Progenitor cell of endocrine pancreas (in vitro differentiated cells): ENCODE results near the gene USP6. TPM values are rescaled to one million over a fixed set of nuclear protein-coding genes. Genes with fewer than 3 reads are reported as not detected.
"Not testable (repeated sequence)": the region's sequence is repeated elsewhere in the genome, so short reads cannot be mapped to it uniquely, and the experiment has no call there.

Experiments used
- DNase-seq: peaks from one replicate; pipeline ENCODE4 v3.0.0; 2021; ENCODE audit warnings: low spot score; ENCODE audit not compliant: unreplicated experiment
- H3K27ac Mint-ChIP-seq: 2 replicates; pipeline ENCODE4 v1.8.0; 2021; ENCODE audit warnings: mild to moderate bottlenecking, moderate library complexity, mixed read lengths
- H3K27me3 Mint-ChIP-seq: 2 replicates; pipeline ENCODE4 v1.8.0; 2021; ENCODE audit warnings: mixed read lengths
- H3K36me3 Mint-ChIP-seq: 2 replicates; pipeline ENCODE4 v1.8.0; 2022; ENCODE audit warnings: mixed read lengths; ENCODE audit not compliant: insufficient read depth
- H3K4me1 Mint-ChIP-seq: 2 replicates; pipeline ENCODE4 v1.8.0; 2021; ENCODE audit warnings: low read depth, mixed read lengths
- H3K4me3 Mint-ChIP-seq: 2 replicates; pipeline ENCODE4 v1.8.0; 2021; ENCODE audit warnings: low read depth, mild to moderate bottlenecking, moderate library complexity, mixed read lengths
- H3K9me3 Mint-ChIP-seq: 2 replicates; pipeline ENCODE4 v1.8.0; 2021; ENCODE audit warnings: low read depth, mixed read lengths
- total RNA-seq: library from RNA; stranded (reverse); gene quantifications from 2 replicates; pipeline ENCODE4 v1.2.1, GENCODE V29; 2021
- TF ChIP-seq, protein P1 (sequence below): fragments of 200-600 bp; sonication (generic); IDR thresholded peaks from one replicate; pipeline ENCODE4 v1.5.0; 2021; ENCODE audit warnings: antibody characterized with exemption, mild to moderate bottlenecking; ENCODE audit not compliant: unreplicated experiment

USP6 gene
- total RNA-seq, 1 donor from 2014 or later = 0.84 TPM

DNA sequence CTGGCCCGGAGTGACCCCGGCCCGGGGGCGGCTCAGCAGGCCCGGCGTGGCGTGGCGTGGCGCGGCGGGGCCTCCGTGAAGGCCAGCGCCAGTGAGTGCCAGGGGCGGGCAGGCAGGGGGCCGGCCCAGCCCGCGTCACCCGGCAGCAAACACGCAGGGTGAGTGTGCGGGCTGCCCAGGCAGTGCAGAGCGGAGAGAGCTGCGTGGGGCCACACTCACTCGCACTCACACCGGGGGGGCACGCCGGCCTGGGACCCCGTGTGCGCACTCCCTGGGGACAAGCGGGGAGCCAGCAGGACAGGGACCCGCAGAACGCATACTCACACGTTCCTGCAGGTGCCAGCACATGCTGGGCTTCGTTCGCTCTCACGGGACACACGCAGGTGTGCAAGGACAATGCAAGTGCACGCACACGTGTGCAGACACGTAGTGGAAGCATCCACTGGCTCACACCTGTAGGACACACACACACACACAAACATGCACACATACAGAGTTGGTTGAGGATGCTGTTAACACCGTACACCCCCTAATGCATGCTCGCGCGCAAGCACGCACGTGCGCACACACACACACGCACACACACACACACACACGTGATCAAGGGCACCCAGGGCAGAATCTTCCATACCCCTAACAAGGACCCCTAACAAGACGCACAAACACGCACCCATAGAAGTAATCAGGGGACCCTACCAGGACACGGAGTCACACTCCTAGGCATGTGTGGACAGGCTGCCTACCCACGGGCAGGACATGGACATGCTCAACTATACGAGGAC lies 7.7 kb downstream of the USP6 start:
- DNase-seq = peak; percentile 12

DNA sequence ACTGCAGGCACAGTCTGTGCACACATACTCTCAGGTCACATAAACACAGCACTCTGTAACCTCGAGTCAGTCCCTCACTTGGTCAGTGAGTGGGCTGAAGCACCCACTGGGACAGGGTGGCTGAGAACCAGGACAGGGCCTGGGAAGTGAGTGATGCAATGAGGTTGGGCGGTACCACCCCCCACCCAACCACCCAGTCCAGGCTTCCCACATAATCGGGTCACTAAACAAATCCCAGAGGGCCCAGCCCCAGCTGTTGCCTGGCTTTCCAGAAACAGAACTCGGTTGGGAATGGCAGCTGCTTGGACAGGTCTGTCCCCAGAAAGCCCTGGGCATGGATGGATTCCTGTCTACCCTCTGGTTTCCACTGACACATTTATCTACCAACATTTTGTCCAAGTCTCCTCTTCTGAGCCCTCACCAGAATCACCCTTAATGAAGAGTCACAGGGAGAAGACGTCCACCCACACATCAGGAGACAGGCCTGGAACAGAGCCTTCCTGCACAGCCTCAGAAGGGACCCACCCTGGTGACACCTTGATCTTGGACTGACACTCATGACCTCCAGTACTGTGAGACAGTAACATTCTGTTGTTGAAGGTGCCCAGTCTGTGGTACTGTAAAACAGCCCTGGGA lies 8.4 kb downstream of the USP6 start:
- Mint-ChIP-seq H3K27me3 (peaks cover 18% of the 10 kb centered on the region), H3K4me3 (peak overlapping the region; percentile 35)
- not testable (repeated sequence) for DNase-seq, H3K4me1 Mint-ChIP-seq, H3K36me3 Mint-ChIP-seq, H3K9me3 Mint-ChIP-seq, H3K27ac Mint-ChIP-seq

More for the DNA sequence above, 7.7 kb downstream of the USP6 start:
- peaks cover 2% of the 10 kb centered on the region for H3K9me3 Mint-ChIP-seq
- peak overlapping the region; percentile 42 for H3K27ac Mint-ChIP-seq
- TF ChIP-seq, protein P1, sequence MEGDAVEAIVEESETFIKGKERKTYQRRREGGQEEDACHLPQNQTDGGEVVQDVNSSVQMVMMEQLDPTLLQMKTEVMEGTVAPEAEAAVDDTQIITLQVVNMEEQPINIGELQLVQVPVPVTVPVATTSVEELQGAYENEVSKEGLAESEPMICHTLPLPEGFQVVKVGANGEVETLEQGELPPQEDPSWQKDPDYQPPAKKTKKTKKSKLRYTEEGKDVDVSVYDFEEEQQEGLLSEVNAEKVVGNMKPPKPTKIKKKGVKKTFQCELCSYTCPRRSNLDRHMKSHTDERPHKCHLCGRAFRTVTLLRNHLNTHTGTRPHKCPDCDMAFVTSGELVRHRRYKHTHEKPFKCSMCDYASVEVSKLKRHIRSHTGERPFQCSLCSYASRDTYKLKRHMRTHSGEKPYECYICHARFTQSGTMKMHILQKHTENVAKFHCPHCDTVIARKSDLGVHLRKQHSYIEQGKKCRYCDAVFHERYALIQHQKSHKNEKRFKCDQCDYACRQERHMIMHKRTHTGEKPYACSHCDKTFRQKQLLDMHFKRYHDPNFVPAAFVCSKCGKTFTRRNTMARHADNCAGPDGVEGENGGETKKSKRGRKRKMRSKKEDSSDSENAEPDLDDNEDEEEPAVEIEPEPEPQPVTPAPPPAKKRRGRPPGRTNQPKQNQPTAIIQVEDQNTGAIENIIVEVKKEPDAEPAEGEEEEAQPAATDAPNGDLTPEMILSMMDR = no peak
- peaks cover 1% of the 10 kb centered on the region for H3K36me3 Mint-ChIP-seq
- peaks cover 6% of the 10 kb centered on the region for H3K4me1 Mint-ChIP-seq
- peaks cover 18% of the 10 kb centered on the region for H3K27me3 Mint-ChIP-seq
- peak overlapping the region; percentile 53 for H3K4me3 Mint-ChIP-seq

DNA sequence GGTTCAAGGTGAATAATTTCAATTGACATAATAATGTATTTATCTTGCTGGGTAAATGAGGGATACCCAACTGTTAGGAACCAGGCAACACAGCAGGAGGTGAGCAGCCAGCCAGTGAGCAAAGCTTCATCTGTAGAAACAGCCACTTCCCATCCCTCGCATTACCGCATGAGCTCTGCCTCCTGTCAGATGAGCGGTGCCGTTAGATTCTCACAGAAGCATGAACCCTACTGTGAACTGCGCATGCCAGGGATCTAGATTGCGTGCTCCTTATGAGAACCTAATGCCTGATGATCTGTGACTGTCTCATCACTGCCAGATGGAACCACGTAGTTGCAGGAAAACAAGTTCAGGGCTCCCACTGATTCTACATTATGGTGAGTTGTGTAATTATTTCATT lies 9.1 kb downstream of the USP6 start:
- H3K9me3 Mint-ChIP-seq = not testable (repeated sequence)

DNA sequence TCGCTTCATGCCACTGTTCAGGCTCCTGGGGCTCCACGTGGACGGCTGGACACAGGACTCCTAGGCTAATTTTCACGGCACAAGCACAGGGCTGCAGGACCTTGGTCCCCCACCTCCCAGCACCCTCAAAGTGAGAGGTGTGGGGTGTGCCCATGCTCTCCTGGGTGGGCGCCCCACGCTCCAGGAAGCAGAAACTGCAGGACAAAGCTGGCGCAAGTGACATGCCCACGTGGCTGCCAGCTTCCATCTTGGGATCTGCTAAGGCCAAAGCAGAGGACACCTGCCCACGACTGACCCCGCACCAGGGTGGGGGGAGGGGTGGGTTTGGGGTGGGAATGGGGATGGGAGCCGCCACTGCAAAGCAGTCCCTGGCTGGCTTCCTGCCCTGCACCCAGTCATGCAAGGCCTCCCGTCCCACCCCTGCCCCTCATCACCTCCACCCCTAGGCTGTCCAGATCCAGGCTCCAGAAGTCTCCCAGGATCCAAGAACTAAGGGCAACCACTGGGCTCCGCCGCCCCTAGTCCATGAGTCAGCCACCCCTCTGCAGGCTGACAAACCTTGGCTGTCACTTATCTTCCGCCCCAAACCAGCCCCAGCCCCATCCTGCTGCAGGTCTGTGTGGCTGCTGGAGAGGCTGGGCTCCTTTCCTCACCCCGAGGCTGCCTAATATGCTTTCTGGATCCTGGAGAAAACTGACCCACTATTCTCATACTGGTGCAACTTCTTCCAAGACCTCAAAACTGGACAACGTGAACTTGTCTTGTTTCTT lies 11.1 kb downstream of the USP6 start:
- Mint-ChIP-seq H3K36me3 (peaks cover 1% of the 10 kb centered on the region), H3K27me3 (peaks cover 18% of the 10 kb centered on the region), H3K27ac (no peak overlapping the region), H3K9me3 (no peaks in the 10 kb centered on the region), H3K4me1 (peaks cover 2% of the 10 kb centered on the region), H3K4me3 (no peak overlapping the region)
- TF ChIP-seq, protein P1 = no peak
- no peak for DNase-seq

More for the DNA sequence above, 9.1 kb downstream of the USP6 start:
- H3K36me3 Mint-ChIP-seq, DNase-seq, H3K4me3 Mint-ChIP-seq, H3K4me1 Mint-ChIP-seq, H3K27ac Mint-ChIP-seq: not testable (repeated sequence)
- H3K27me3 Mint-ChIP-seq = peaks cover 18% of the 10 kb centered on the region

DNA sequence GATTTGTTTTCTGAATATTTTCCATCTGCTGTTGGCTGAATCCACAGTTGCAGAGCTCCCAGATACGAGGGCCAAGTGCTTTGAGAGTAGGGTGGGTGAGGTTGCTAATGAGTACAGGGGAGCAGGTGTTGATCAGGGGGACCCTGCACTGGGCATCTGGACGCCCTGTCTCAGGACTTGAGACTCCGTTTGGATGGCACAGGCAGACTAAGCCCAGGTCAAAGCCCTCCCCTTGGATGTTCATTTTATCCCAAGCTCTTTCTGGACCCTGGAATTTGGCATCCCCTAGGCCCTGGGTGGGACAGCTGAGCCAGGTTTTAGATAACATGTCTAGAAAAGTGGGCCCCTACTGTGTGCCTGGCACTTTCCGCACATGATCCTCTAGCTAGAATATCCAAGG lies 12.1 kb downstream of the USP6 start:
- no peak overlapping the region for H3K4me3 Mint-ChIP-seq
- DNase-seq = no peak
- H3K27me3 Mint-ChIP-seq = peaks cover 21% of the 10 kb centered on the region
- H3K36me3 Mint-ChIP-seq = no peaks in the 10 kb centered on the region
- no peaks in the 10 kb centered on the region for H3K4me1 Mint-ChIP-seq
- no peak overlapping the region for H3K27ac Mint-ChIP-seq
- TF ChIP-seq, protein P1 = no peak
- H3K9me3 Mint-ChIP-seq = no peaks in the 10 kb centered on the region

DNA sequence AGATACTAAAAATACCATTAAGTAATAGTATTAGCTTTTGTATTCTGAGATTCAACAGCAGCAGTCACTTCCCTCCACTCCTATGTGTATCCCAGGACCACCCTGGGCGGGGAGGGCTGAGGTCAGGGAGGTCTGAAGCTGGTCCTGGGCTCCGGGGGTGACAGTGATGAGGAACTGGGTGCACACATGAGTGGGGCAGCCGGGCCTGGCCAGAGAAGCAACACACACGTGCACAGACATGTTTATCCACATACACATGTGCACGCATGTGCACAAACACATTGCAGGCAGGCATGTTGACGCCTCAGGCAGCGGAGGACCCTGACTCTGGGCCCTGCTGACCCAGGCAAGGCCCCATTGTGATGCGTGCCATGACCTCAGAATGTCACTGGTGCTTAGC lies 12.6 kb downstream of the USP6 start:
- H3K4me3 Mint-ChIP-seq, H3K4me1 Mint-ChIP-seq, H3K27ac Mint-ChIP-seq, H3K9me3 Mint-ChIP-seq, H3K36me3 Mint-ChIP-seq, DNase-seq: not testable (repeated sequence)
- peaks cover 21% of the 10 kb centered on the region for H3K27me3 Mint-ChIP-seq
